HG03565 (cell line): ENCODE results near the gene CHPF2.
A peak's percentile ranks its signal among the peaks of the same experiment; 100 is the strongest.

Experiments
- ATAC-seq: cut with Tn5 transposase; IDR thresholded peaks from one replicate; pipeline ENCODE4 v1.9.1; 2021; ENCODE audit warnings: mild to moderate bottlenecking, moderate library complexity; ENCODE audit not compliant: unreplicated experiment

The CHPF2 gene, protein sequence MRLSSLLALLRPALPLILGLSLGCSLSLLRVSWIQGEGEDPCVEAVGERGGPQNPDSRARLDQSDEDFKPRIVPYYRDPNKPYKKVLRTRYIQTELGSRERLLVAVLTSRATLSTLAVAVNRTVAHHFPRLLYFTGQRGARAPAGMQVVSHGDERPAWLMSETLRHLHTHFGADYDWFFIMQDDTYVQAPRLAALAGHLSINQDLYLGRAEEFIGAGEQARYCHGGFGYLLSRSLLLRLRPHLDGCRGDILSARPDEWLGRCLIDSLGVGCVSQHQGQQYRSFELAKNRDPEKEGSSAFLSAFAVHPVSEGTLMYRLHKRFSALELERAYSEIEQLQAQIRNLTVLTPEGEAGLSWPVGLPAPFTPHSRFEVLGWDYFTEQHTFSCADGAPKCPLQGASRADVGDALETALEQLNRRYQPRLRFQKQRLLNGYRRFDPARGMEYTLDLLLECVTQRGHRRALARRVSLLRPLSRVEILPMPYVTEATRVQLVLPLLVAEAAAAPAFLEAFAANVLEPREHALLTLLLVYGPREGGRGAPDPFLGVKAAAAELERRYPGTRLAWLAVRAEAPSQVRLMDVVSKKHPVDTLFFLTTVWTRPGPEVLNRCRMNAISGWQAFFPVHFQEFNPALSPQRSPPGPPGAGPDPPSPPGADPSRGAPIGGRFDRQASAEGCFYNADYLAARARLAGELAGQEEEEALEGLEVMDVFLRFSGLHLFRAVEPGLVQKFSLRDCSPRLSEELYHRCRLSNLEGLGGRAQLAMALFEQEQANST

DNA sequence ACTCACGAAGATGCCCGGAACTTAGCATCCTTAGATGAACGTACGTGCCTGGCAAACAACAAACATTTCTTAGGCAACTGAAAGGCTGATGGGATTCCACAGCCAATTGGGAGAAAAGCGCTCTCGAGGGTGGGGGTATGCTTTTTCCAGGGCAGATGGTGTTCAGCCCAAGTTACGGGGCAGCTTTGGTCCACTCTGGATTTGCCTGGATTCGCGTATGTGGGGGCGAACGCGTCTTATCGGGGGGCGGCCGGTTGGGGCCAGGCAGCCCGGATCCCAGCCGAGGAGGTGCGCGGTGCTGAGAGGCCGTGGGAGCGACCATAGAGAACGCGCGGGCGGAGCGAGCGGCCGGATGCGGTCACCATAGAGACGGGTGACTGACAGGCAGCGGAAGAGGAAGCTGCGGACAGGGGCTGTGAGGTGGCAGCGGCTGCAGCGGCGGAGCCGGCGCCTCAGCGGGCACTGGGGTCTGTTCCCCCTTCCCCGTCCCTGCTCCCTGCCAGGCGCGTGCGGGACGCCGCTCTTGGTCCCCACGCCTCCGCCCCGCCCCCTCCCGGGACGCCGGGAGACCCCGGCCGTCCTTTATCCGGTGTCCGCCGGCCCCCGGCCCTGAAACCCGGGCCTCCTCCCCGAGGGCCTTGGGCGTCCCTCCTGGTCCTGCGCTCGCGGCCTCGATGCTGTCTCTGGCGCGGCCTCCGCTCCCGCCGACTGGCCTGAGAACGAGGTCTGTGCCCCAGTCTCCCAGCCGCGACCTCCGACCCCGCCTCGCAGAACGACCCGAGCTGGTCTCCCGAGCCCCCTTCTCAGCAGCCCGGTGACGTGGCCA lies at the start of gene CHPF2:
CHPF2 (plus strand) TSS at position 393 of the 826 bp plus-strand sequence. CDS start 1,529 bp downstream, outside the sequence.
- peak; percentile 95 for ATAC-seq

DNA sequence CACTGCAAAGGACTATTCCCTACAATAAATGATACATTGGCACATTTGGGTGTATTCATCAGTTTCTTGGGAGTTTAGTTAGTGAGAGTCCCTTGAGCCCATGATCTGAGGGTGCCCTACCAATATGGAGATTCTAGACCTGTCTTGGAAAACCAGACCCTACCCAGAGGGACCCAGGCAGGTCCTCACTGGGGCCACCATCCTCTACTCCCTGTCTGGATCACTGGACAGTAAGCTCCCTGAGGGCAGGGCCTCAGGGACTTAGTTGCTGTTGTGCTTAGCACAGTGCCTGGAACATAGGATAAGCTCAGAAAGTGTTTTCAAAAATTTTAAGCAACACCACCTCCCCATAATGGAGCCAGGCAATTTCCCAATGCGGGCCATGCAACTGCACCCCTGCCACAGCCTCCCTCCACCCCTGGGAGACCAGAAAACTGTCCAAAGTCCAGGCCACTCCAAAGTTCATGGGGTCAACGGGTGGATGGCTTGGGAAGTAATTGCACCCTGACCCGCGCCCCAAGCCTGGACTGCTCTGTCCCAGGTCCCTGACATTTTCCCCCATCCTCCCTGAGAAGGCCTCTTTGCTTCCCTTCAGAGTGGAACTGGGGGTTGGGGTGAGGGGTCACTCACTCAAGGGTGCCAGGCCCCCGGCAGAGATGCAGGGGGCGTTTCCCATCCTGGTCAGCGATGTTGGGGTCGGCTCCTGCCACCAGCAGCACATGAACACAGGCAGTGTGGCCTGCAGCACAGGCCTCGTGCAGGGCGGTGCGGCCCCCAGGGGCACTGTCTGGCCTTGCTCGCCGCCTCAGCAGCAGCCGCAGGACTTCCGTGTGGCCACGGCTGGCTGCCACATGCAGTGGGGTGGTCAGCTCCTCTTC lies 46.3 kb upstream of the CHPF2 start:
- ATAC-seq, result no peak

DNA sequence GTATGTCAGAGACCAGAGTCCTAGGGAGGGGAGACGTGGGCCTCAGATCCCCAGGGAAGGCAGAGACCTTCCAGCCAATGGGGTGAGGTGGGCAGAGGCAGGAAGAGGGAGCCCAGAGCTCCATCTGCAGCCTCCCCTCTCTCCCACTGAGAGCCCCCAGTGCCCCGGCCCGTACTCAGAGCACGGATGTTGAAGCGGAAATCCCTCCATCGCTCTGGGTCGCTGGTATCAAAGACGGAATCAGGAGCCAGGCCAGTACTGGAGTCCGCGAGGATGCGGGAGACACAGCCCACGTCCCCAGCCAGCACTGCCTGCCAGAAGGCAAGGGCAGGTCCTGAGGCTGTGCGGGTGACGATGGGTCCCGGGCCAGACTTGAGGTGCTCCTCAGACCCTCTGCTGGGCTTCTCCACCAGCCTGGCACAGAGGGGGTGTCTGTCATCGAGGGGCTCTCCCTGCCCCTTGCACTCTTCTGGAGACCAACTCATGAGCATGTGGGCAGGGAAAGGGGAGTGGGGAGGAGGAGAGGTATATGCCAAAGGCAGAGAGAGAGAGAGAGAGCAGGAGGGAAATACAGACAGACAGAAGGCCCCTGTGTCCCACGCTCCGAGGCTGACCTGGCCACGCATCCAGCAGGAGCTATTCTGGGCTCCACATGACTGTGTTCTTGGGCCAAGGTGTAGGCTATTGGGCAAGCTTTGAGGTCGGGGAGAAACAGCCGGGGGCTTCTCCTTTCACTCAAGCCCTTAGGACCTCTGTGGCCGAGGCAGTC lies 45.5 kb upstream of the CHPF2 start, which contains the start of gene ASB10:
ASB10 (minus strand) TSS at position 611 of the 769 bp plus-strand sequence; CDS start at position 491, 120 bp downstream.
- no peak for ATAC-seq

DNA sequence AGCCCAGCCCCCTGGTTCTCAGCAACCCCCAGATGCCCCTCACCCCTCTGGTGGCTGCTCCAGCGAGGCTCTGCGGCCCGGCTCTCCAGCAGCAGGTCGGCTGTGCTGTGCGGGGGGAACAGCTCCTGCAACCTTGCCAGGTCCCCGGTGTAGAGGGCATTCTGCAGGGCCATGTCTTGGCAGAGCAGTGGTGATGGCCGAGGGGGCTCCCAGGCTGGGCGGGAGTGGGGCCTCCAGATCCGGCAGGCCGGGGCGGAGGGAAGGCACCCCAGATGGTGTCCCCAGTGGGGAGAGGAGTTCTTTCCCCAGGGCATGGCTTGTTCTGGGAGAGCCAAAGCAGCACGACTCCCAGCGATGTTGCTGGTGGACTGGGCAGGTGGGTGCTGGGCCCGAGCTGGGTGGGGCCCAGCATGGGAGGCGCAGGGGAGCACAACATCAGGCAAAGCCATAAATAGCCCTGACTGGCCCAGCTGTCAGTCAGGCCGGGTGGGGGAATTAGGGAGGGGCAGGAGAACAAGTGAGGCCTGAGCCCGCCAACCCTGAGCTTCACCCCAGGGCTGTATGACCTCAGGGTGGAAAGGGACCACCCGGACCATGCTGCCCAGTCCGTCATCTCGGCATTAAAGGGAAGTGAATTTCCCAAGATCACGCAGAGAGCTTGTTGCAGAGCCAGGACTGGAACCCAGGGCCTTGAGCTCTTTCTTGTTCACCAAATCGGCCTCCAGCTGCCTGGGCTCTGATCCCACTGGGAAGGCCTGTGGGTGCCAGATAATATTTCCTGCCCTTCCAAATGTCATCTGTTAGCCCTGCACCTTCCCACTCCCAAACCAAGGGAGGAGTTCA lies 44.7 kb upstream of the CHPF2 start:
- ATAC-seq, result no peak

DNA sequence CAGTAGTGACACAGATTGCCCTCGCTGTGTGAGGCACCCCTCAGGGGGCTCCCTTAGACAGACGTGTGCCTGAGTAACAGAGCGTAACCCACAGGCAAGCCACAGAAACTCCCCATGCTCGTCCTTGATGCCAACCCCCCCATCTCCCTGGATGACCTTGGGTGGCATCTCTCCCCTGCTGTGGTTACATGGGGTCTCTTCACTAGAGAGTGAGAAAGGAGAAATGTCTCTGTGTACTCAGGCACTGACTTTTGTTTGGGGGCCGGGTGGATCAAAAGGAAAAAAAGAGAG lies 44.1 kb upstream of the CHPF2 start:
- no peak for ATAC-seq

DNA sequence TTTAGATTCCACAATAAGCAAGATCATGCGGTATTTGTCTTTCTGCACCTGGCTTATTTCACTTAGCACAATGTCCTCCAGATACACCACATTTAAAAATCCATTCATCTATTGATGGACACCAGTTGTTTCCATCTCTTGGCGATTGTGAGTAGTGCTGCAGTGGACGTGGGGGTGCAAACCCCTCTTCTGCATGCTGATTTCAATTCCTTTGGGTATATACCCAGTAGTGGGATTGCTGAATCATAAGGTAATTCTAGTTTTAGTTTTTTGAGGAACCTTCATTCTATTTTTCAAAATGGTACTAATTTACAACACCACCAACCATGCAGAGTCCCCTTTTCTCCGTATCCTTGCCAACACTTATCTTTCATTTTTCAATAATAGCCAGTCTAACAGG lies 43.2 kb upstream of the CHPF2 start:
- no peak for ATAC-seq

DNA sequence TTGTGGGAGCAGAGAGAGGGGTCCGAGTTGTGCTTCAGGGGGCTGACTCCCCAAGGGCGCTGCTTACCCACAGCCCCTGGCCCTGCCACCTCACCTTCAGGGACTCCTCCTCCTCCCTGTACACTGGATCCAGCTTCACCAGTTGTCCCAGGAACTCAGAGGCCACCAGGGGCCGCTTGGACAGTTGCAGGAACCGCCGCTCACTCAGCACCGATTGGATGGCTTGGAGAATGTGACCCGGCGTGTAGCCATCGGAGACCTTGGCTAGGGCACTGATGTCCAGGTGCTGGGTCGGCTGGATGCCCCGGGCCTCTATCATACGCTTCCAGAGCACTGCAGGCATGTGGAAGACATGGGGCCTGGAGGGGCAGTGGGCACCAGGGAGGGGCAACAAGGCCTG lies 40.7 kb upstream of the CHPF2 start:
- no peak for ATAC-seq

DNA sequence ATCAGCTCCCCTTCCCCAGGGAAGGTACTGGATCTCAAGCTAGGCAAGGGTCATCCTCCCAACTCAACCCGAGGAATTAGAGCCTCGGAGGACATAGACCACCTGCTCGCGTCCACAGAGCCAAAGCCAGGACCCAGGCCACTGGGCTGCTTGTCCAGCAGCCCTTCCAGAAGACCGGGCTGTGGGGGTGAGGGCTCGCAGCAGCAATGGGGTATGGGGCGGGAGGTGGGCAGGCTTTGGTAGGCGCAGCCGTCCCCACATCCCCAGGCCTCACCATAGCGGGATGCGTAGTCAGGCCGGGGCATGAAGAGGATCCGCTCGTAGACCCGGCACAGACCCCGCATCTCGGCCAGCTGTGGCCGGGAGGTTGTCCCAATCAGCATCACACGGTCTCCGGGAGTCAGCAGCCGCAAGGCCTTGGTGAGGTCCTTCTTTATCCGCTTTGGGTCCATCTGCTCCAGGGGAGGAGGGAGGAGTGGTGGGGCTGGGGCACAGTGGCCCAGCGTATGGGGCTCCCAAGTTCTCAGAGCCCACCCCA lies 40.2 kb upstream of the CHPF2 start:
- ATAC-seq, result no peak

DNA sequence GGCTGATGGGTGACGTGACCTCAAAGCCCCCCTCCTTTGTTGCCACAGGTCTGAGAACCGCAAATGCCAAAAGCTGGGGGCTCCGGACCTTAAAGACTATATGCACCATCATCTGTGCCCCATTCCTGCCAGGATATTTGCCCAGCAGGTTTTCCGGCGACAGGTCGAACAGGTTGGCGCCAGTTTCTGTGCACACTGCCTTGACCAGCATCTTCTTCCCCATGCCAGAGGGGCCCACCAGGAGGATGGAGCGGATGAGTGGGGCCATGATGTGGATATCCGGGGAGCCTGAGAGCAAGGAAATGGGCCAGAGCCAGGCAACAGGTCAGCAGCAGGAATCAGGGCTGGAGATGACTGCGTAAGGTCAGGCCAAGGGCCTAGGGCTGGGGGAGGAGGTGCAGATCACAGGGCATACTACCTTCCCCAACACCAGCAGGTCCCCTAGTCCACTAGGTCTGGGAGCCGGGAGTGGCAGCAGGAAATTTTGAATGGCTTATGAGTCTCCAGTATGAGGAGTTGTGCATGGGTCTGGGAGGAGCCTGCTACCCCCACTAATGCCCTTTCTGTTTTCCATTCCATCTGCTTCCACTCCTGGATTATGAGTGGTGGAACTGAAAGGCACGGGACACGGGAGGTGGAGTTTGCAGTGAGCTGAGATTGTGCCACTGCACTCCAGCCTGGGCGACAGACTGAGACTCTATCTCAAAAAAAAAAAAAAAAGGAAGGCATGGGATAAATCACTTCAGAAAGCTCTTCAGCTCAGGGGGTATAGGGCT lies 38.9 kb upstream of the CHPF2 start:
- ATAC-seq, result no peak

DNA sequence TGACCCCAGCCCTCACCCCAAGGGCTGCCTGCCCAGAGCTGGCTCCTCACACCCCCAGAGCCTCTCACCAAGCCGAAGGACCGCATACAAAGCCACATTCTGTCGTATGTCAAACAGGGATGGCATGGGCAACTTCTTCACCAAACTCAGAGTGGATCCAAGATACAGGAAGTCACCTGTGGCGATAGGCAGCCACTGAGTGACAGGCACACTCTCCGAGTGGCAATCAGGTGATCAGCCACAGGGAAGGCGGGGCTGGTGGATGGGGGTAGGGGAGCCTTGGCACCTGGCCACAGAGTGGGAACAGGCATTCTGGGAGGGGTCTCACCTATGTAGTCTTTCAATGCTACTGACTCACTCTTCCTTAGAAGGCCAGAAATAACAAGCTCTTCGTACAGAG lies 38.1 kb upstream of the CHPF2 start:
- ATAC-seq, result no peak

DNA sequence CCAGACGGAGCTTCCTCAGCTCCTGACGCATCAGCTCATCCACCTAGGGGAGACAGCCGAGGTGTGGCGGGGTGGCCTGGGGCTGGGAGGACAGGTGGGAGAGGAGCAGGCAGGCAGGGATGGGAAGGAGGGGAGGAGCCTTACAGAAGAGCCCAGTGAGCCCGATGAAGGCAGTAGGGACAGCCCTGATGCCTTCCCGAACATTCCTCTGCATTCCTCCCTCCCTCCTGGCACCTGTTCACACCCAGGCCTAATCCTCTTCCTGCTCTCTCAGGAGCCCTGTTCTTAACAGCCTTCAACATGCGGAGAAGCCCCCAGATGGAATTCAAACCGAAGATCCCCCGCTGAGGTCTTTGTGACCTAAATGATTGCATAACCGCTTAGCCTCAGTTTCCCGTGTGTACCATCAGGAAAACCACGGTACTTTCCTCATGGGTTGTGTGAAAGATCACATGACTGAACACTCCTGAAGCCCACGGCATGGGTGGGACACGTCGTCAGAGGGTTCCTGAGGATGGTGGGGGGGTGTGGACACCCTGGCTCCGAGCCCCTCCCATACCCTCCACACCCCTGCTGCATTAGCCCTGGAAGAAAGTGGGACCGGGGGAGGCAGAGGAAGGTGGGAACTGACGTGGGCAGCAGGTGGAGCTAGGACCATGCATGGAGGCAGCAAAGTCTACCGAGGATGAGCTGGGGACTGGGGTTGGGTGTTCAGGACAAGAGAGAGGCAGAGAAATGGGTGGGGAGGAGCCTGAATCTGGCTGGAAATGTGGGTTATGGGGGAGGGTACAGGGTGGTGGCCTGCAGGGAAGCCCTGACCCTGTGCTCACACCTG lies 36.5 kb upstream of the CHPF2 start:
- no peak for ATAC-seq

DNA sequence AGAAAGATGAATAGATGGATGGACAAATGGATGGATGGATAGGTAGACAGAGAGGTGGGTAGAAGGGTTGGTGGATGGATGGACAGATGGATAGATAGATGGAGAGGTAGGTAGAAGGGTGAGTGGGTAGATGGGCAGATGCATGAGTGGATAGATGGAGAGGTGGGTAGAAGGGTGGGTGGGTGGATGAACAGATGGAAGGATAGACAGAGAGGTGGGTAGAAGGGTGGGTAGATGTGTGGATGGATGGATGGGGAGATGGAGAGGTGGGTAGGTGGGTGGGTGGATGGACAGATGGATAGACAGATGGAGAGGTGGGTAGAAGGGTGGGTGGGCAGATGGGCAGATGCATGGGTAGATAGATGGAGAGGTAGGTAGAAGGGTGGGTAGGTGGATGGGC lies 34.4 kb upstream of the CHPF2 start:
- ATAC-seq, result no peak

DNA sequence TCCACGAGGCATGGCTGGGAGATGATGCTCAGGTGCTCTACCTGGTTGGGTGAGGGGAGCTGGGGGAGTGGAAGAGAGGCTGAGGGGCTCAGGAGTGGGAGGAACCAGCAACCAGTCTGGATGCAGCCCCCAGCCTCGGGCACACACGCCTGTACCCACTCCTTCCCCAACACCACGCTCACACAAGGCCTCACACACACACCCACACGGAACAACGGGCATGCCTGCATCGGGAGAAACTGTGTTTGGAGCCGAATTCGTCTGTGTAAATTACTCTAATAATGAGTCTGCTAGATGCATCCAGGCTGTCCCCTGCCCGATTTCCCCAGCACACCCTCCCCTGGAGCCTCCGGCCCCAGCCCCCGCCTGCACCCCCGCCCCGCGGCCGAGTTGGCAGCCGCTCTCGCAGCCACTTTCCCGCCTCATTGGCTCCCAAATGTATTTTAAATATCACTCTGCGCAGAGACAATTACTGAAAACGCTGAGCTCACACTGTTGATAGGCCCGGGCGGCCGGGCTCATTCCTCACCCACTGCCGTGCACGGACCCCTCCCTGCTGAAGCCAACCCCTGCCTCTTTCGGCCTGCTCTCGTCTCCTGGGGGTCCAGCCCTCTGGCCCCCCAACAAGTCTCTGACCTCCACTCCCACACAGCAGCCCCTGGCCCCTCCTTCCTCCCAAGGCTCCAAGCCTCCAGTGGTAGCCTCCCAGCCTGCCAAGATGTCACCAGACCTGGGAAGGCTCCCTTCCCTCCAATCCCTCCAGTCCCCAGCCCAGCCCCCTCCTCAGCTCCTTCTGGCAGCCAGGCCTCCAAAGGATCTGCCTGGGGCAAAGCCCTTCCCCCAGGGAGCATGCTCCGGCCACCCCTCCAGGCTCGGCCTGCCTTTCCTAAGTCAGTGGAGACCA lies 33.1 kb upstream of the CHPF2 start:
- no peak for ATAC-seq

DNA sequence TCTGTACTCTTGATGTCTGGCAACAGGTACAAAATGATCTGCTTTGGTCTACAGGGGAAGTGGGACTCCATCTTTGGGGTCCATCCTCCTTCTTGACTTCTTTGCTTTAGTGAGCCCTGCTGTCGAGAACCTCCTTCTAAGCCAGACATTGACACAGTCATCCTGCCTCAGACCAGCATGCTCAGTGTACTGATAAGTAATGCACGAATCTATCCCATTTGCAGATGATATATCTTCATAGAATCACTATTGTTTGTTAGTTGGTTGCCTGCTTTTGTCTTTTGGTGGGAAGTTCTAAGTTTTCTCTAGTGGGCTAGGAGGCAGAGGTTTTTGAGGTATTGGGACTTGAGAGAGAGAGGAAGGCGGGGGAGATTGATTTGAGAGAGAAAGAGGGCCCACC lies 30.9 kb upstream of the CHPF2 start:
- no peak for ATAC-seq

DNA sequence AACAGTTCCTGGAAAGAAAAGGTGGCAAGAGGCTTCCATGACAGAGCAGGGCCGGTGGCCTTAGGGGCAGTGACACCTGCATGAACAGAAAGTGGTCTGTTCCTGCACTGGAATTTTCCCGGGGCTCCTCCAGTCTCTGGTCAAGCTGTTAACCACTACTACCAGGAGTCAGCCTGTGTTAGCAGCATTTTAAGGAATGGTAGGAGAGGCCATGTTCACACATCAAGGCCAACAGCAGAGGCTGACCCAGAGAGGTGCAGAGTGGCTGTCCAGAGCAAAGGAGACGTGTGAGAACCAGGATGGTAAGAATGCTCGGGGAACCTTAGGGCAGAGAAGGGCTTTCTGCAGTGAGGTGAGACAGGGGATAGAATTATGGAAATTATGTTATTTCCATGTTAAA lies 30.5 kb upstream of the CHPF2 start:
- no peak for ATAC-seq

DNA sequence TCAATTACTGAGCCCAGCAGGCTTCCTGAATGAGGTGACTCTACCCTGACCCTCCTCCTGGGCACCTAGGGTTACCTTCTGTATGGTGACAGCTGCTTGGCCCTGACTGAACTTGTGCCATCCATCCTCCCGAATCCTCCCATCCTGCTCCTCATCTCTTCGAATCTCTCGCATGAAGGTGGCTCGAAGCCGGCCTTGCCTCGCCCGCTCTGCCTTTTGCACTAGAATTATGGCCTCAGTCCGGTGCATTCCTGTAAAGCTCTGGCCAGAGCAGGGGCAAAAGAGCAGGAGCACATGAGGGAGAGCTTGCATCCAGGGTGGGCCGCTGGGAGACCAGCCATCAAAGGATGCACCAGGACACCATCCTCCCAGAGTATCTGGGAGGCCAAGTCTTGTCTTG lies 29.4 kb upstream of the CHPF2 start:
- no peak for ATAC-seq
